Lung (tissue), 12 donors: ENCODE data around the gene ZFAND2B. TPM values are rescaled to one million over a fixed set of nuclear protein-coding genes. Genes with fewer than 3 reads are reported as not detected.

ENCODE experiments used
- ATAC-seq: fragments of 200-7000 bp; cut with Tn5 transposase; one replicate; pipeline ENCODE4 v1.9.1; 2020; ENCODE audit warnings: moderate number of reproducible peaks; ENCODE audit not compliant: insufficient read depth, low FRiP score
- DNase-seq, 3 donors: peaks; one replicate each; pipeline ENCODE4 v3.0.0-alpha.2; 2013 to 2017
- H3K27ac ChIP-seq, 2 donors: one replicate each; pipeline ENCODE4 v1.5.1; 2013; ENCODE audit warnings: mild to moderate bottlenecking in 2 of 2, moderate library complexity in 2 of 2, control low read depth in 1 of 2, inconsistent platforms in 1 of 2, low read depth in 1 of 2, low read length in 1 of 2
- H3K27me3 ChIP-seq, 3 donors: one replicate each; pipeline ENCODE4 v1.5.1; 2013; ENCODE audit warnings: low read length in 2 of 3; ENCODE audit not compliant: control insufficient read depth in 3 of 3, insufficient read depth in 3 of 3
- H3K36me3 ChIP-seq, 4 donors: one replicate each; pipeline ENCODE4 v1.5.1; 2013; ENCODE audit warnings: low read length in 4 of 4, mild to moderate bottlenecking in 1 of 4, moderate library complexity in 1 of 4; ENCODE audit not compliant: control insufficient read depth in 4 of 4, insufficient read depth in 4 of 4
- H3K4me1 ChIP-seq, 5 donors: one replicate each; pipeline ENCODE4 v1.5.1; 2013; ENCODE audit warnings: low read length in 5 of 5, mild to moderate bottlenecking in 2 of 5, moderate library complexity in 1 of 5; ENCODE audit not compliant: control insufficient read depth in 5 of 5, insufficient read depth in 5 of 5
- H3K4me3 ChIP-seq: one replicate; pipeline ENCODE4 v1.5.1; 2013; ENCODE audit warnings: mild to moderate bottlenecking, control low read depth, moderate library complexity
- H3K9ac ChIP-seq, 2 donors: one replicate each; pipeline ENCODE4 v1.5.1; 2013; ENCODE audit warnings: low read length in 2 of 2, control low read depth in 1 of 2; ENCODE audit not compliant: insufficient read depth in 1 of 2
- H3K9me3 ChIP-seq, 4 donors: one replicate each; pipeline ENCODE4 v1.5.1; 2013; ENCODE audit warnings: low read length in 3 of 4, mild to moderate bottlenecking in 1 of 4, moderate library complexity in 1 of 4; ENCODE audit not compliant: control insufficient read depth in 4 of 4, insufficient read depth in 3 of 4
- WGBS, 2 donors: extraction: QIAGEN DNeasy Blood & Tissue Kit; methylation state at CpG; one replicate each; pipeline ENCODE4 v1.1.7; 2013; 5-methylcytosine and 5-hydroxymethylcytosine counted together
- polyA plus RNA-seq, 2 donors: library from polyadenylated mRNA; stranded (reverse); fragments of 200-250 nt; gene quantifications; one replicate each; pipeline ENCODE4 v1.2.1, GENCODE V29; 2013
- total RNA-seq, 2 donors: library from RNA; depleted of rRNA in 1 of 2; stranded (reverse); fragments of >200 nt in 1 of 2; gene quantifications; one replicate each; pipeline ENCODE4 v1.2.1, GENCODE V29; 2014 to 2021
- TF ChIP-seq, protein P1 (sequence below): IDR thresholded peaks from 2 replicates; pipeline ENCODE4 v1.5.1; 2012; ENCODE audit warnings: mild to moderate bottlenecking; ENCODE audit errors: control extremely low read depth, extremely low read depth
- donor health status: control.
- donor health status: control.
- donor health status: Bipolar disorder and iron deficiency.
- donor health status: healthy.
- donor health status: DM: yes; HTN: yes; CAD: no.

The ZFAND2B gene
- total and polyA plus RNA-seq, 4 donors: 28.2 to 45.1 (median 39.6) TPM

DNA sequence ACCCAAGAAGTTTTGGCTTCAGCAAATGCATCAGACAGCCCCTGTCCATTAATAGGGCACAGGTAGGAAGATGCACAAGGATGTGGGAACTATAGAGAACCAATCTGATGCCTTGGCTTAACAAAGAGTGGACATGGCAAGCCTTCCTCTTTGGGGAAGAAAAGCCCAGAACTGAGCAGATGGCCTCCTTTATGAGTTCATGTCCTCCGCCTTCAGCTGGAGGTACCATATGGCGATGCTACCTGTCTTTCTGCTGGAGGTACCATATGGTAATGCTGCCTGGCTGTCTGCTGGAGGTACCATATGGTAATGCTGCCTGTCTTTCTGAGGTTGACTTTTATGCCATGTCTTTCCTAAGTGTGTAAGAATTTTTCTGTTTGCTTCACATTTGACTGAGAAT, 22.5 kb upstream of the ZFAND2B start:
- no peak for ATAC-seq
- Histone ChIP-seq H3K36me3 (peaks cover 25 to 44% (median 38%) of the 10 kb centered on the region in 4 donors), H3K4me1 (peaks cover 0 to 7% (median 2%) of the 10 kb centered on the region in 5 donors), H3K27ac (peak overlapping the region in 1 of 2 donors; percentile 33), H3K9ac (no peak overlapping the region), H3K27me3 (no peaks in the 10 kb centered on the region), H3K4me3 (no peak overlapping the region), H3K9me3 (no peaks in the 10 kb centered on the region)
- 96 to 99% methylated on average over 2 of the region's 2 CpGs for WGBS, 2 donors
- TF ChIP-seq, protein P1, sequence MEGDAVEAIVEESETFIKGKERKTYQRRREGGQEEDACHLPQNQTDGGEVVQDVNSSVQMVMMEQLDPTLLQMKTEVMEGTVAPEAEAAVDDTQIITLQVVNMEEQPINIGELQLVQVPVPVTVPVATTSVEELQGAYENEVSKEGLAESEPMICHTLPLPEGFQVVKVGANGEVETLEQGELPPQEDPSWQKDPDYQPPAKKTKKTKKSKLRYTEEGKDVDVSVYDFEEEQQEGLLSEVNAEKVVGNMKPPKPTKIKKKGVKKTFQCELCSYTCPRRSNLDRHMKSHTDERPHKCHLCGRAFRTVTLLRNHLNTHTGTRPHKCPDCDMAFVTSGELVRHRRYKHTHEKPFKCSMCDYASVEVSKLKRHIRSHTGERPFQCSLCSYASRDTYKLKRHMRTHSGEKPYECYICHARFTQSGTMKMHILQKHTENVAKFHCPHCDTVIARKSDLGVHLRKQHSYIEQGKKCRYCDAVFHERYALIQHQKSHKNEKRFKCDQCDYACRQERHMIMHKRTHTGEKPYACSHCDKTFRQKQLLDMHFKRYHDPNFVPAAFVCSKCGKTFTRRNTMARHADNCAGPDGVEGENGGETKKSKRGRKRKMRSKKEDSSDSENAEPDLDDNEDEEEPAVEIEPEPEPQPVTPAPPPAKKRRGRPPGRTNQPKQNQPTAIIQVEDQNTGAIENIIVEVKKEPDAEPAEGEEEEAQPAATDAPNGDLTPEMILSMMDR: no peak
- DNase-seq: no peak

DNA sequence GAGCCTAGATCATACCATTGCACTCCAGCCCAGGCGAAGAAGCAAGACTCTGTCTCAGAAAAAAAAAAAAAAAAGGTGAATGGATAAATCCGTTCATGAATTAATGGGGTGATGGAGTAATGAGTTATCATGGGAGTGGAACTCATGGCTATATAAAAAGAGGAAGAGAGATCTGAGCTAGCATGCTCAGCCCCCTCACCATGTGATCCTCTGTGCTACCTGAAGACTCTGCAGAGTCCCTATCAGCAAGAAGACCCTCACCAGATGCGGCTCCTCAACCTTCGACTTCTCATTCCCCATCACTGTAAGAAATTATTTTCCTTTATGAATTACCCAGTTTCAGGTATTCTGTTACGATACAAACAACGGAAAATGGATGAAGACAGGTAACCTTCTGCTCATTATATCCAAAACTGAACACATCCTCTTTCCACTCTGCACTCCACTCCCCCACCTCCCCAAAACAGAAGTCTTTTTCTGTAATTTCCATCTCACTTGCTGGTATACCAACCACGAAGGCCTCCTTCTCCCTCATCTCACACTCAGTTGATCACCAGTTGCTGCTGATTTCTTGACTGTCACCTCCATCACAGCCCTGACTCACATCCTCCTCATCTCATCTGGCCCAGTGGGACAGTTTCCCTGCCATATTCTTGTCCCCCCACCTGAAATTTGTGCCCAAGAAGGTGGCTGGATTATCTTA, 19.7 kb upstream of the ZFAND2B start:
- 87 to 93% methylated on average over 7 of the region's 7 CpGs for WGBS, 2 donors
- Histone ChIP-seq H3K4me3 (no peak overlapping the region), H3K9me3 (no peaks in the 10 kb centered on the region), H3K27ac (no peak overlapping the region), H3K9ac (no peak overlapping the region), H3K36me3 (peaks cover 11 to 21% (median 19%) of the 10 kb centered on the region in 4 donors), H3K4me1 (no peaks in the 10 kb centered on the region), H3K27me3 (no peaks in the 10 kb centered on the region)
- DNase-seq (no peak), ATAC-seq (no peak)
- TF ChIP-seq, protein P1: no peak

DNA sequence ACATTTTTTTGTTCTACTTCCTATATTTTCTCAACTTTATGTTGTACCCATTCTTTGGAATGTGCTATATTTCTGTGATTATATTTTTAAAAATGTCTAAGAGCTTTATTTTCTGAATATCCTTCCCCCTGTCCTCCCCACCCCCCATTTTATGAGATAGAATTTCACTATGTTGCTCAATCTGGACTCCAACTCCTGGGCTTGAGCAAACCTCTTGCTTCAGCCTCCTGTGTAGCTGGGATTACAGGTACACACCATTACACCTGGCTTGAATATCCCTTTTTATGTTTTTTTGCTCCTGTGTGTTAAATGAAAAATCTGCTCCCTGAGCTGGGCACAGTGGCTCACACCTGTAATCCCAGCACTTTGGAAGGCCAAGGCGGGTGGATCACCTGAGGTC, 9.2 kb upstream of the ZFAND2B start:
- ATAC-seq (no peak), DNase-seq (no peak)
- TF ChIP-seq, protein P1: no peak
- Histone ChIP-seq H3K36me3 (no peaks in the 10 kb centered on the region), H3K9me3 (no peaks in the 10 kb centered on the region), H3K4me3 (no peak overlapping the region), H3K27me3 (no peaks in the 10 kb centered on the region), H3K27ac (no peak overlapping the region), H3K9ac (no peak overlapping the region), H3K4me1 (no peaks in the 10 kb centered on the region)
- WGBS, 2 donors: 94% methylated on average over 1 of the region's 1 CpG

DNA sequence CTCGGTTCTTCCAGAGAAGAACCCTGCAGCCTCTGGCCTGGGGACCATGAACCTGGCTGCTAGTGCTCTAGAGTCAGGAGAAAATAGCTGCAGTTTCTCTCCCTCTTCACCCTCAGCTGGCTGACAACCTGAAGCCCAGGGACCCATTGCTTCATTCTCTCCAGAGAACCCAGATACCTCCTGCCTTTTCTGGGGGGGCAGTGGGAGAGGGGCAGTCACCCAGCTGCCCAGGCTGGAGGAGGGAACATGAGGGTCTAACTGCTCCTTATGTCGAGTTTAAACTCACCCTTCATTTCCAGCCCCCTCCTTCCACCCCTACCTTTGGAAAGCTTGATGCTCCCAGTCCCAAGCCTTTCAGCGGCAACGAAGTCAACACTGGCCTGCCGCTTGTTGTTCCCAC, 7.6 kb upstream of the ZFAND2B start:
- 78 to 87% methylated on average over 5 of the region's 5 CpGs for WGBS, 2 donors

More for the DNA sequence above, 7.6 kb upstream of the ZFAND2B start:
- Histone ChIP-seq H3K4me1 (no peaks in the 10 kb centered on the region), H3K27me3 (no peaks in the 10 kb centered on the region), H3K9ac (no peak overlapping the region), H3K36me3 (no peaks in the 10 kb centered on the region), H3K4me3 (no peak overlapping the region), H3K9me3 (no peaks in the 10 kb centered on the region), H3K27ac (no peak overlapping the region)
- no peak for DNase-seq
- no peak for ATAC-seq
- TF ChIP-seq, protein P1: no peak
